Measurements from ENCODE around the gene B3GALT6.
"Not testable (repeated sequence)": the region's sequence is repeated elsewhere in the genome, so short reads cannot be mapped to it uniquely, and the experiment has no call there.

Gene B3GALT6

GRCh38 chr1:1232208-1232795 lies at the start of gene B3GALT6:
Gene B3GALT6, plus strand, starts transcription at chr1:1232237. Its CDS starts 42 bp downstream, at chr1:1232279.
- no peak for DNase-seq

GRCh38 chr1:1182491-1183220 lies 49.4 kb upstream of the B3GALT6 start:
- no peak for DNase-seq

- no peak for DNase-seq
Observed at GRCh38 chr1:1183221-1183747, 48.8 kb upstream of the B3GALT6 start.

- DNase-seq = no peak
Observed at GRCh38 chr1:1183833-1184775, 47.9 kb upstream of the B3GALT6 start.

GRCh38 chr1:1185101-1185765 lies 46.8 kb upstream of the B3GALT6 start:
- DNase-seq = no peak

- no peak for DNase-seq
Observed at GRCh38 chr1:1187938-1188337, 44.1 kb upstream of the B3GALT6 start.

- DNase-seq = no peak
Observed at GRCh38 chr1:1189111-1189510, 42.9 kb upstream of the B3GALT6 start.

- DNase-seq = no peak
Observed at GRCh38 chr1:1191734-1192133, 40.3 kb upstream of the B3GALT6 start.

GRCh38 chr1:1194723-1195122 lies 37.3 kb upstream of the B3GALT6 start:
- DNase-seq = no peak

GRCh38 chr1:1195726-1196125 lies 36.3 kb upstream of the B3GALT6 start:
- not testable (repeated sequence) for DNase-seq

GRCh38 chr1:1196431-1197187 lies 35.4 kb upstream of the B3GALT6 start:
- no peak for DNase-seq

- no peak for DNase-seq
Observed at GRCh38 chr1:1197188-1197500, 34.9 kb upstream of the B3GALT6 start.

- DNase-seq = no peak
Observed at GRCh38 chr1:1197551-1198422, 34.2 kb upstream of the B3GALT6 start.

GRCh38 chr1:1198423-1199140 lies 33.5 kb upstream of the B3GALT6 start:
- DNase-seq = no peak

GRCh38 chr1:1199141-1199960 lies 32.7 kb upstream of the B3GALT6 start:
- no peak for DNase-seq

- no peak for DNase-seq
Observed at GRCh38 chr1:1199961-1200875, 31.8 kb upstream of the B3GALT6 start.

GRCh38 chr1:1200876-1201810 lies 30.9 kb upstream of the B3GALT6 start:
- no peak for DNase-seq

Data from NCI-H187 treated with DMSO at 0.1 percent for 48 hours (cell line).